Activated naive CD4-positive, alpha-beta T cell treated with Interleukin-2 at 50 U/mL for 16 hours (primary cell): Measurements from ENCODE around the gene CNBP.
"Not testable (repeated sequence)": the region's sequence is repeated elsewhere in the genome, so short reads cannot be mapped to it uniquely, and the experiment has no call there.

ENCODE experiments used
- DNase-seq: peaks from one replicate; pipeline ENCODE4 v3.0.0-alpha.2; 2020

The CNBP gene

GRCh38 chr3:129183569-129184395 lies at the start of gene CNBP:
TSS of gene CNBP (minus strand) at chr3:129183896. CDS start at chr3:129171757, 12,139 bp downstream.
- peak; percentile 93 for DNase-seq

DNA sequence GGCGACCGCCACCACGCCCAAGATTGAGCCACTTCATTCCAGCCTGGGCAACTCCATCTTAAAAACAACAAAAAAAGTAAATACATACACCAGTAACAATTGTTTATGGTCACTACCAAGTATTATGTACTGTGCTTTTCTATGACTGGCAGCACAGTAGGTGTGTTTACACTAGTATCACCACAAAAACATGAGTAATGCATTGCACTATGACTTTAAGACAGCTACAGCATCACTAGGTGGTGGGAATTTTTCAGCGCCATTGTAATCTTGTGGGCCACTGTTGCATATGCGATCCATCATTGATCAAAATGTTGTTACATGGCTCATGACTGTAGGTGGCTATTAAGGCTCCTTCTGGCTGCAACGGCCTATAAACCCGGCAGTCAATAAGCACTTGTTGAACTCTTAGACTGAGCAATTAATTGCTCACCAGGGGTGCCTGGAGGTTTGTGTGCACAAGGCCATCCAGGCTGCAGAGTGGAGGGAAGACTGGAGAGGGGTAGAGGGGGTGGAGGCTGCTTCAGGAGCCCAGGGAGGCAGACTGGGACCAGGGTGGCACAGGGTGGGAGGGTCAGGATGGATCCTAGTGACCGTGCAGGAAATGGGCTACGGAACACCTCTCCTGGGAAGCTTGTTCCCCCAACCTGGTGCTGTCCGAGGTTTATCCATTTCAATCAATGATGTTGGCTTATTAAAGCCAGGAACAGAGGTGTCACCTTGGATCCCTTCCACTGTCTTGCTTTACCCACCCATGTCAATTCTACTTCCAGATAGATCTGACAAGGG lies 47.8 kb upstream of the CNBP start:
- DNase-seq = no peak

DNA sequence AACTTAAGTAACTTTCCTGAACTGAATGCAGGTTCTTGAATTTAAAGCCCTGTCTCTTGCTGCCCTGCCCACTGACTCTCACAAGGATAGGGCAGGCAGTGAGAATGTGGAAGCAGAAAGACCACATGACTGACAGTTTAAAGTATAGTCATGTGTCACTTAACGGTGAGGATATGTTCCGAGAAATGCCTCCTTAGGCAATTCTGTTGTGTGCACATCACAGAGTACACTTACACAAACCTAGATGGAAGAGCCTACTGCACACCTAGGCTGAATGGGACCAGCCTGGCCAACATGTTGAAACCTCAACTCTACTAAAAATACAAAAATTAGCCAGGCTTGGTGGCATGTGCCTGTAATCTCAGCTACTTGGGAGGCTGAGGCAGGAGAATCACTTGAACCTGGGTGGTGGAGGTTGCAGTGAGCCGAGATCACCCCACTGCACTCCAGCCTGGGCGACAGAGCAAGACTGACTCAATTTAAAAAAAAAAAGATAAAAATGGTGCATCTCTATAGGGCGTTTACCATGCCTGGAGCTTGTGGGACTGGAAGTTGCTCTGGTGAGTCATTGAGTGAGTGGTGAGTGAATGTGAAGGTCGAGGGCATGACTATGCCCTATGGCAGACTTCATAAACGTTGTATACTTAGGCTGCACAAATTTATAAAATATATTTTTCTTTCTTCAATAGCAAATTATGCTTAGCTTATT lies 46.8 kb upstream of the CNBP start:
- DNase-seq = peak; percentile 34

GRCh38 chr3:129228891-129229585 lies 45.3 kb upstream of the CNBP start:
- no peak for DNase-seq

GRCh38 chr3:129226374-129226773 lies 42.7 kb upstream of the CNBP start:
- DNase-seq = no peak

- peak; percentile 5 for DNase-seq
Measured at GRCh38 chr3:129224984-129225393, 41.3 kb upstream of the CNBP start.

- DNase-seq = not testable (repeated sequence)
Measured at GRCh38 chr3:129224387-129224786, 40.7 kb upstream of the CNBP start.

DNA sequence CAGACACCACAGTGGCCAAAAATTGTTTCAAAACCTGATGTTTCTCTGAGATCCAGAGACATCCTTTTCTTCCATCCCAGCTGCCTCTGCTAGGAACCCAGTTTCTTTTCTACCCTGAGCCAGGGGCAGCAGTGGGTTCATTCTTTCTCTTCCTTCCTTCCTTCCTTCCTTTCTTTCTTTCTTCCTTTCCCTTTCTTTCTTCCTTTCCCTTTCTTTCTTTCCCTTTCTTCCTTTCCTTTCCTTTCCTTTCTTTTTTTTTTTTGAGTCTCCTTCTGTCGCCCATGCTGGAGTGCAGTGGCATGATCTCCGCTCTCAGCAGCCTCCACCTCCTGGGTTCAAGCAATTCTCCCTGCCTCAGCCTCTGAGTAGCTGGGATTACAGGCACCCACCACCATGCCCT lies 35.0 kb upstream of the CNBP start:
- no peak for DNase-seq

DNA sequence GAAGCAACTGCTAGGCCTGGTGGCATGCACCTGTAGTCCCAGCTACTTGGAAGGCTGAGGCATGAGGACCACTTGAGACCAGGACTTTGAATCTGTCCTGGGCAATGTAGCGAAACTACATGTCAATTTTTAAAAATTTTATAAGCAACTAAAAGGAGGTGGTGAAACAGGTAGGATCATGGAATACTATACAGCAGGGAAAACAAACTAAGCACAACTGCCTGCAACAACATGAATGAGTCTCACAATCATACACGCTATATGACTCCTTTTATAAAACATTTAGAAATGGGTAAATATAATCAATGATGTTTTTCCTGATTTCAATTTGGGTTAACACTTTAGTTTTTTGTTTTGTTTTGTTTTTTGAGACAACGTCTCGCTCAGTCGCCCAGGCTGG lies 29.5 kb upstream of the CNBP start:
- no peak for DNase-seq

DNA sequence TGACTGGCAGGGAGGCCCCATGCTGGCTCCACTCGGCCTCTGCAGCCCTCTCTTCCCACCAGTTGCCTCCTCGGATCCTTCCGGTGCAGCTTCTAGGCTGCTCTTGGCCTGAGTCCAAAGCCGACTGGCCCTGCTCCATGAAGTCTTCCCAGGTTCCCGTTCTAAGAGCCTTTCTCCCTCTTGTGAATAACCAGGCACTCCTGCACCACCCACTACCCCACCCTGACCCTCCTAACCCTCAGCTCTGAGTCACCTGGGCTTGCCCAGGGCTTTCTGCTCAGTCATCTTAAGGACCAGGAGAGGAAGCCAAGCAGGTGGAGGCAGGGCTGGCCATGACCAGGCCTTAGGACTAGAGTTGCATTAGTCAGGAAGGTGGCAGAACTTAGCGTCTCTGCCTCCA lies 28.1 kb upstream of the CNBP start:
- DNase-seq = no peak

DNA sequence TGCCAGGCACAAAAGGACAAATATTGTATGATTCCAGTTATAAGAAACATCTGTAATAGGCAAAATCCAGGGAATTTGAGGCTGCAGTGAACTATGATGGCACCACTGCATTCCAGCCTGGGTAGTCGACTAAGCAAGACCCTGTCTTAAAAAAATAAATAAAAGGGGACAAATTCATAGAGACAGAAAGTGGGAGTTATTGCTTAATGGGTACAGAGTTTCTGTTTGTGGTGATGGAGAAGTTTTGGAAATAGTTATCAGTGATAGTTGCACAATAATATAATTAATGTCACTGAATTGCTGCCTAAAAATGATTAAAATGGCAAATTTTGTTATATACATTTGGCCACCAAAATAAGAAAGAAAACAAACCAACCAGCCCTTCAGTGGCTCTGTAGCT lies 27.6 kb upstream of the CNBP start:
- no peak for DNase-seq

DNA sequence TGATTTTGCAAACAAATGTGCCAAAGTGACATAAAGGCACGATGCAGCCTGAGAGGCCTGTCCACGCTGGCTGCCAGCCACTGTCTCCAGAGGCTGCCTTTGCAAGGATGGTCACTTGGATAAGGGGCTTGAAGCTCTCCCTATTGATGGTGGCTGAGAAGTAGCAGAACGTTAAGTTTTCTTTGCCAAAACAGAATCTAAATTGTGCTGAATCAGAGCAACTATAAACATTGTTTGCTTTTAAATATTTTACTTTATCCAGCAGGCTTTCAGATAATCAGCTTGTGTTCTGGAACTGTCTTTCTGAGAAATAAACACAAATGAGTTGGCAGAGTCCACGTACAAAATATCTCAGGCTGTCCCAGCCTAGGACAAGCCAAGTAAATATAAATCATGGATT lies 23.8 kb upstream of the CNBP start:
- no peak for DNase-seq

DNA sequence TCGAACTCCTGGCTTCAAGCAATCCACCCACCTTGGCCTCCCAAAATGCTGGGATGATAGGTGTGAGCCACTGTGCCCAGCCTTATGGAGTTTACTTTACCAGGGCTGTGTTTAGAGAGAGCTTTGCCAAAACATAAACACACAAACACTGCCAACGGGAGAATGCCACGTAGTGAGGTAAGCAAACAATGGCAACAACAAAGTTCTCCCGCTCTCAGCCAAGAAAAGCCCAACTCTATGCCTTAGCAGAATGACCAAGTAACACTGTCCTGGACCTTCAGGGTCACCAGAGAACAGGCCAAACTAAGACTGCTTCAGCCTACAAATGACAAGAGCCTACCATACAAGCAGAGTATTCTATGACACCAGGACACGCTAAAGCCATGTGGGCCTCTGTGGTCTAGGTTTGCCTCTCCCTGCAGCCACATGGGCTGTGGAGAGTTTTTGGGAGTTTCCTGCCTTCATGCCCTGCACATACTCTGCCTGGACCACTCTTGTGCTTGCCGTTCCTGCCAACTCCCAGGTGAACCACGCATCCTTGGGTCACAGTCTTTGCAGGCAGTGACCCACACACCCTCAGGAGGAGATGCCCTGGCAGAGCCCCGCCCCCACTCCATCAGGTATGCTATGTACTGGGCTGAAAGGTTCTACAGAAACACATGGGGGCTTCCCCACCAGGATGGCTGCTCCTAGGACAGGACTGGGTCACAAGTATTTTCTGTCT lies 21.6 kb upstream of the CNBP start:
- DNase-seq = no peak

GRCh38 chr3:129204473-129204872 lies 20.8 kb upstream of the CNBP start:
- DNase-seq = no peak

DNA sequence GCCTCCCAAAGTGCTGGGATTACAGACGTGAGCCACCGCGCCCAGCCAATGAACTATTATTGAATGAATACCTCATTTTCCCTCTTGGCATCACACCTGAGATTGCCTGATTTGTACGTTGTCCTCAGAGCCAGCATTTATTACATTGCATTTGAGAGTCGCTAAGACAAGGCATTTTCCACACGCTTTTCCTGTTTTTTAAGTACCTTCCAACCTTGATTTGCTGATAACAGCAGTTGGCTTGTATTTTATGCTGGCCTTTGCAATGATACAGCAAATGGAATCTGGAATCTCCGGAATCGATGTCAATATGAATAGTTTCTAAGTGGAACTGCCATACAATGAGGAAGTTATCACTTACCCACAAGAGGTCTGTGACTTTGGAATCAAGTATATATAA lies 15.7 kb upstream of the CNBP start:
- no peak for DNase-seq

DNA sequence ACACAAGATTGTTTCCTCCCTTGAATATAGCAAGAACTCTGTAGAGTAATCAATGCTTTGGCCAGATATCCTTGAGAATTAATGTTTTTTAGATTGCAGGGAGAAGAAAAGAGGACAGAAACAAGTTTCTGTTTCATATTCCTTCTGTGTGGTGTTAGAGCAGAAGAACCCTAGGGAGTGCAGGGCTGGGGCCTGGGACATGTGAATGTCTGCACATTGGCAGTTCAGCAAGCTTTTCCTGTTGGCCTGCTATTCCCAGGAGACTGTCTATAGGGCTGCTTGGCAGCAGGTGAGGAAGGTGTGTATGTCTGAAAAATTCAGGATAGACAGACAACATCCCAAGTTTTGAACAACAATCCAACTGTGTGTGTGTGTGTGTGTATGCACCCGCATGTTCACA lies 13.6 kb upstream of the CNBP start:
- no peak for DNase-seq

DNA sequence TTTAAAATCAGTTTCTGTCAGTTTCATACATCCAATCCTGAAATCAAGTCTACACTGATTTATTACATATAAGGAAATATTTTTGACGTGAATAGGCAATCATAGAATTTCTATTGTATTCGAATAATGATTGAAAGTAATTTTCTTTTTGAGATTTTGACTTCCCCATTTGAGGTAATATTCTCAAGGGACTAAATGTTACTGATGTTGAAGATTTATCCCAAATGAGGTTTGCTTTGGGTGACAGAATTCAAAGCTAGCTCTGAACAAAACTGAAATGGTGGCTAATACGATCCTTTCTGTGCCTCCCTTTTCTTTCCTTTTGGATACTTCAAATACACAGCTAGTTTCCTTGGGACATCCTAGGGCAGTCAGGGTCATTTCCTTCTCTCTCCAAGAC lies 12.9 kb upstream of the CNBP start:
- no peak for DNase-seq

- DNase-seq = no peak
Measured at GRCh38 chr3:129195731-129196256, 12.1 kb upstream of the CNBP start.

DNA sequence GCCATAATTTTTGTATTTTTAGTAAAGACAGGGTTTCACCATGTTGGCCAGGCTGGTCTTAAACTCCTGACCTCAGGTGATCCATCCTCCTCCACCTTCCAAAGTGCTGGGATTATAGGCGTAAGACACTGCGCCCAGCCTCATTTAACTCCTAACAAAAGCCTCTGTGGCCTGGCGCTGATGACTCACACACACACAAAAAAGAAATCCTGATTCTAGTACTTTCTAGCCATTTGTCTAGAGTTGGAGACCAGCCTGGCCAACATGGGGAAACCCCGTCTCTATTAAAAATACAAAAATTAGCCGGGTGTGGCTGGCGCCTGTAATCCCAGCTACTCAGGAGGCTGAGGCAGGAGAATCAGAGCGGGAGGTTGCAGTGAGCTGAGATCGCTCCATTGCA lies 6.1 kb upstream of the CNBP start:
- DNase-seq = not testable (repeated sequence)

GRCh38 chr3:129187857-129188256 lies 4.2 kb upstream of the CNBP start:
- DNase-seq = no peak

- DNase-seq = no peak
Measured at GRCh38 chr3:129185783-129186182, 2.1 kb upstream of the CNBP start.
